HG03457 (cell line): ENCODE results near the gene TEX35.
A peak's percentile ranks its signal among the peaks of the same experiment; 100 is the strongest.
"Not testable (repeated sequence)": the region's sequence is repeated elsewhere in the genome, so short reads cannot be mapped to it uniquely, and the experiment has no call there.

Experiments
- ATAC-seq: cut with Tn5 transposase; IDR thresholded peaks from one replicate; pipeline ENCODE4 v1.9.1; 2021; ENCODE audit warnings: moderate number of reproducible peaks; ENCODE audit not compliant: unreplicated experiment

TEX35 gene

DNA sequence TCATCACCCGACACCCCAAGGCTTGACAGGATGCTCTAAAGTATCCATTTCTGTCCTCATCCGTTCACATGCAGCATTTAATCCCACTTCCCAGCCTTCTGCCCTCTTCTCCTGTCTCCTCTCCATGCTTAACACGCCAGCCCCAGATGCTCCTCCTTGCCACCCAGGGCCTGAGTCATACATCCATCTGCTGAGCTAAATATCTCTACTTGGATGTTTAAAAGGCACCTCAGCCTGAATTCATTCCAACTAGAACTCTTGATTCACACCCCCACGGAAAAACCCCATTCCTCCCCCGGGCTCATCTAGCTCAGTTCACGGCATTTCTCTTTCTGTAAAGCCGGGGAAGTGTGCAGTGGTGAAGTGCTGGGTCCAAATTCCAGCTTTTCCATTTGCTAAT lies 27.7 kb downstream of the TEX35 start:
- no peak for ATAC-seq

DNA sequence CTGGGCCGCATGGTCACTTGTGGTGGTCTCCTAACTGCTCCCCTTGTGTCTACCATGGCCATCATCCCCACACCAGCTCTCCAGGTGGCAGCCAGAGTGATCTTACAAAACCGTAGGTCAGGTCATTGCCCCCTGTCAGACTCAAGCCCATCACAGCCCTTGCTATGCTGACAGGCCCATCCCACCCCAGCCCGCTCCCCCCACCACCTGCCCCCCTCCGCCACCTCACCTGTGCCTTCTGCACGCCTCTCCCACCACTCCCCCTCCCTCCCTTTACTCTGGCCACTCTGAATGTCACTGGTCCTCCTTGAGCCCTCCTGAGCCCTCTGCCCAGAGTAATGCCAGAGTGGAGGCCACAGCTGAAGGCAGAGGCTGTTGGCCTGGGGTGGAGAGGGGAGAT lies 28.5 kb downstream of the TEX35 start:
- no peak for ATAC-seq

DNA sequence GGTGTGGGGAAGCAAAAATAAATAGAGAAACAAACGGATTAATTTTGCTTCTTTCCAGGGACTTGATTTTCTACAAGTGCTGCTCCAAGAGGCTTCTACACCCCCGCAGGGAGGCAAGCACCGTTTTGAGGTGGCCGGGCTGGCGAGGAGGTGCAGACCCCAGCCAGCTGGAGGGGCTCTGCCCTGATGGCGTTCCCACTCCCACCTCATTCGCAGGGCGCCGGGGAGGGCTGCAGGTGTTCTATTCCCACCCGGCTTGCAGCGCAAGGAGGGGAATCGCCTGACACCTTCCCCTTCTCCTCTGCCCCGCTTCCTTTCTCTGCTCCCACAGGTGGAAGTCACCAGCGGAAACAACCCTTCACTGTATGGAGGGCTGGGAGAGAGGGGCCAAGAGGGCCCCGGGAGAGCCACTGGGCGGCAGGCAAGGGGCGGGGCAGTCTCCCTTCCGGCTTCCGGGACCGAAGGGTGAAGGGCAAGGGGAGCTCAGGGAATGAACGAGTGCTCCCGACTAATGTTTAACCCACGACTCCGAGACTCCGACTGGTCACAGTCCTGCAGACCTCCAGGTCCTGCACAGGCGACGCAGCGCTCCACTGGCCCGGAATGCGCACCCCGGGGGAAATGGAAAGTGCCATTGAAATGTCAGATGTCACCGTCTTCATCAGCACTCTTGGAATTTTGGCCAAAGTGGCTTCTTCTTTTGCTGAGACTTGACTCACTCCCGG lies 29.1 kb downstream of the TEX35 start:
- ATAC-seq: peak; percentile 62

DNA sequence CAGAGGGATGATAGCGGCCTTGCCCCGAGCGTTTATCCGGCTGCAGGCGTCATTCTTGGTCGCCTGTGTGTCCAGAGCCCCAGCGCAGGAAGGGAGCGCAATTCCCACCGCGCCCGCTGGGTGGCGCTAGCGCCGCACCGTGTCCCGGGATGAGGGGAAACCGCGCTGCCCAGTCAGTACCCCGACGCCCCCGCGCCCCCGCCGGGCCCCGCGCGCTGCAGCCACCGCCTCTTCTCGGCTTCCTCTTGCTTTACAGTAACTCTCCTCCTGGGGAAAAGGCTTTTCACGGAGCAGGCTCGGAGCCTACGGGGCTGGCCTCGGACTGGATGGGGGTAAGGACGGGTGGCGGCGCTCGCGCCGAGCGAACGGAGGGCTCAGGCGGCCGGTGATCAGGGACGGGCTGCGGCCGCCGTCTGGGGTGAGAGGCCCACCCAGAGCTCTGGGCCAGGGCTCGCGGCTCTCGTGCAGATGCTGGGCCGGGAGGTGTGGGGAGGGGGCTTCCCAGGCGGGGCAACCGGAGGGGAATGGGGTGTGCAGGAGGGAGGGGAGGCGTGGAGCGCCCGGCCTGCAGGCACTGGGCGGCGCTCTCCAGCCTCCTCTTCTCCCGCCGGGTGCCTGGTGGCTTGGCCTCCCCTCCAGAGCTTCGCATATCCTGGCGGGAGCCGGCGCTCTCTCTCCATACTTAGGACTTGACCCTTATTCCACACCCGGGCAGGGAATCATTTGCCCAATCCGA lies 29.8 kb downstream of the TEX35 start:
- ATAC-seq: peak; percentile 42

DNA sequence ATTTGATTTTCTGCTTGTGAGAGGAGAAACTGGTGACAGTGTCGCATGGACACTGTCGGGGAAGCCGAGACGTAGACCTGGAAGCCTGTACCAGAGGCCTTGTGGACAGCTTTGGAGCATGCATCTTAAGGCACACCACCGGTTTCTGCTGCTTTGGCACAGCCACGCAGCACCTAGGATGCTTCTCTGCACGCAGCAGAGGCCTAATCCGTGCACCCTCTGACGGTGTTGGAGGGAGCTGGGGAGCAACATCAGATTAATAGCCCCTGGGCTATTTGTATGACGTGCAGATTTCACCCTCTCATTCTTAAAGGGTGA lies 30.3 kb downstream of the TEX35 start:
- peak; percentile 41 for ATAC-seq

DNA sequence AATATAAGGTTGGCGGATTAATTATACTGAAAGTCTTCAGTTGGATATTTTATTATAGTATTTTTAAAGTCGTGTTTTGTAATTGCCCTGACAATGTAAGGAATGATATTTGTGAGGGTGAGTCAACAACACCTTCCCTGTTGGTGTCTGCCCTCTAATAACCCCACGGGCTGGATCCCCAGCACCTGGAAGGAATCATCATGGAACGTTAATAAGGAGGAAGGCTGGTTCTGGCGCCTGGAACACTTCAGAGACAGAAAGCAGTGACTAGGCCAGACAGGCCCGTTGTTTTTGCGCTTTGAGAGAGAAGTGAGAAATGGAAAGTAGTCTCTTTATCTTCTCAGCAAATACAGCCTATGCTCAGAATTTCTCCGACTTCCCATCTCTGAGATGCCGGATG lies 31.6 kb downstream of the TEX35 start:
- ATAC-seq: no peak

DNA sequence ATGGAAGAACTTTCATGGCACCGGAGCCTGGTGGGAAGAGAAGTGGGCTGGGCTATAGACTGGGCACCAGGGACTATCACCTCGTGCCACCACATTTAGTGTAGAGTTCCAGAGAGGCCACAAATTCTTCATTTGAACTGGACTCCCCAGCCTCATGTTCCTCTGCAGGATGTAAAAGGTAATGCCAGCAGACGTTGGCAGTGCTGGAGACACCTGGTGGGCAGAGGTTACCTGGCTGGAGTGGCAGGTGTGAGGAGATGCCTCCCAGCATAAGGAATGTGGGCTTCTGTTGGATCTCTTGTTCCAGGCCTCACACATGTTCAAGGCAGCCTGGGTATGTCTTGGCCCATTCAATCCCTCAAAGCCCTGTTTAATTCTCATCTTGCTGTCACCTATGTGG lies 35.2 kb downstream of the TEX35 start:
- ATAC-seq: no peak

DNA sequence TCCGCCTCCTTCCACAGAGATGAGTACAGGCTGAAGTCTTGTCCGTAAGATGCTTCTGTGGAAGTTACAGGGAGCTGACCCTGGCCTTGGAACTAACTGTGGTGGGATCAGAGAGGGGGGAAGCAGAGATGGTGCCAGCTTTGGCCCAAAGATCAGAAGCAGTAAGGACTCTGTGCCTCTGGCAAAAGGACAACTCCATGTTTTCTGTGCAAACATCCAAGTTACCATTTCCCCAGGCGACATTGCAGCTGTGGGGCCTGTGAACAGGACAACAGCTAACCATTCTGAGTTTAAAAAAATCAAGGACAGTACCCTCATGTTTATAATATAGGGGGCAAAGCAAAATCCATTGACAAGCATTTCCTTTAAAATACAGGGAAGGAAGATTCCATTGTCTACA lies 38.4 kb downstream of the TEX35 start:
- ATAC-seq: no peak

DNA sequence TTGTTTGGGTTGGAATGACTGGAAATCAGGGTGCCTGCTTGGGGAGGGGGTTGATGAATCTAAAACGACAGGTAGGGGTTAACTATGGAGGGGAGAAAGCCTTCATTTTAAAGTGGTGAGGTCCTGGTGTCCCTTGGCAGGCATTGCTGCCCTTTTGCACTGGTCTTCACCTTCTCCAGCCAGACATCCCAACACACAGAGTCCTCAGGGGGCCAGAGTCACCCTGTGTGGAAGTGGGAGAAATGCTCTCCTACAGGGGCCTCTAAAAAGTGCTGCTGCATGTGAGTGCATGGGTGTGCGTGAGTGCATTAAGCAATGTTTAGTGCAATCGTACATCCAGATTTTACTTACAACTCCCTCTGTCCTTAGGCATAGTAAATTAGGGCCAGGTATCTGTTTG lies 39.0 kb downstream of the TEX35 start:
- ATAC-seq: no peak

DNA sequence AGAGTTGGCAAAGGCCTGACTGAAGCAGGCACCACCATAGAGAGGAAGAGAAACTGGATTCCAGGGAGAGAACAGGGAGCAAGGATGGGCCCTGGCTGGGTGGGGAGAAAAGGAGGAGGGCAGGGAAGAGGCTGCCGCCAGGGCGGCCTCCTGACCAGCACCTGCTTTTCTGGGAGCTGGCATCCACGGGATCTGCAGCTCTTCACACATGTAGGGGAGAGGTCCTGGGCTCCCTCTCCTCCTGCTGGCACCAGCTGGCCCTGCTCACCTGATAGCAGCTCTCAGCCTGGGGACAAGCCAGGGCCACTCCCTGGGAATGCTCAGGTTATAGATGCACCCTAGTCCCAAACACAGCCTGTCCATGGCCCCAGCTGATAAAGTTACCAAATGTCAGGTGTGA lies 39.9 kb downstream of the TEX35 start:
- no peak for ATAC-seq

DNA sequence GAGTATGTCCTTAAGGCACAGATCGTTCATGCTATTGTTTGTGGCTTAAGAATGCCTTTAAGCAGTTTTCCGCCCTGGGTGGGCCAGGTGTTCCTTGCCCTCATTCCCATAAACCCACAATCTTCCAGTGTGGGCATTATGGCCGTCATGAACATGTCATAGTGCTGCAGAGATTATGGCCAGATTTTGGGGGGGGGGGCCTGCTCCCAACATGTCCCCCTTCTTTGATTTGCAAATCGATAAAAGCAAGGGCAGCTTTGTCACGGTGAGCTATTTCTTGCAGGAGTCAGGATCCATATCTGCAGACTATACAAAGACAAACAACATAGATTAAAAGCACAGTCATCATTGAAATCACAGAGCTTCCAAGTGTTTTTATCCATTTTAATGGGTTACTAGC lies 41.4 kb downstream of the TEX35 start:
- ATAC-seq: not testable (repeated sequence)

DNA sequence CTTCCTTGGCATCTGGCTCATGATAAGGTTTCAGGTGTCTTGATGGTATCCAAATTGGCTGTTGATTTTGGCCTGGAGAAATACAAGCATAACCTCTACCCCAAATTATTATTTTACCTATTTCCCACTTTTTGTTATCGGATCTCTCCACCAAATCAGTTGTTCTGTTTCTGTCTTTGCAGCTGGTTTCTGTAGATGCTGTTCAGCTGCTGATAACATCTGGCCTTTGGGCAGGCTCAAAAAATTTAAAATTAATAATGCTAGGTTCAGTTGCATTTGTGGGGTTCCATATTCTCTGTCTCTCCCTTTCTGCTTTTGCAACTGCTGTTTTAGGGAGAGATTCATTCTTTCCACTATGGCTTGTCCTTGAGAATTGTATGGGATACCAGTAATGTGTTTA lies 42.7 kb downstream of the TEX35 start:
- ATAC-seq: not testable (repeated sequence)

DNA sequence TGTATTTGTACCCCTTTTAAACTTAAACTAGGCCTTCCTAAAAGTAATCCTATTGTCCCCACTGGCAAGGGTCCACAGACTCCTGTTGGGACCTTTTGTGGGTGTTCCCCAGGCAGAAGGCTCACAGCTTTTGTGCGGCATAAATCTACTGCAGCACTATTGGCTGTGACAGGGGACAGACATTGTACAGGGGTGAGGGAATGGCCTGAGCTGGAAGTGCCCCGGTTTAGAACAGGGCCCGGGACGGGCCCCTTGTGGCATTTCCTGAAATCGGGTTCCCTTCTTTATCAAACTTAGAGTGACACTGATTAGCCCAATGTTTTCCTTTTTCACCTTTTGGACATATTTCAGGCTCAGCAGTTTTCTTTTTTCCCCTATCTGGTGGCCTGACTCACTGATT lies 45.9 kb downstream of the TEX35 start:
- not testable (repeated sequence) for ATAC-seq

DNA sequence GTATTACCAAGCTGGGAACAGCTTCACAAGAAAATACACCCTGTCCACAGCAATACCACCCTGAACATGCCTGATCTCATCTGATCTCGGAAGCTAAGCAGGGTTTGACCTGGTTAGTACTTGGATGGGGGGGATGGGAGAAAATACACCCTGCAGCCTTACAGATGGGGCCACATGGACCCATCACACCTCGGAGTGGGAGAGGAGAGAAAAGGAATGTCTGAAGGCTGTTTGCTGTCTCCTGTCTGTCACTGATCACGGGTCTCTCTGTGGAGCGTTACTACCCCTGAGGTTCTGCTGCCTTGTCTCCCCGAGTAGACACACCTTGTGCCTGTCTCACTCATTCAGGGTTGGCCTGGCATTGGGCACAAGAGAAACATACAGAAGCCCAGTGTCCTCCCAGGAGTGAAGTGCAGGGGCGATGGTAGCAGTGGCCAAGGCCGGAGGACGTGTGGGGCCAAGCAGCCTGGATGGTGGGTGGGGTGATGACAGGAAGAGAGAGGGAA lies 48.0 kb downstream of the TEX35 start:
- ATAC-seq: no peak

DNA sequence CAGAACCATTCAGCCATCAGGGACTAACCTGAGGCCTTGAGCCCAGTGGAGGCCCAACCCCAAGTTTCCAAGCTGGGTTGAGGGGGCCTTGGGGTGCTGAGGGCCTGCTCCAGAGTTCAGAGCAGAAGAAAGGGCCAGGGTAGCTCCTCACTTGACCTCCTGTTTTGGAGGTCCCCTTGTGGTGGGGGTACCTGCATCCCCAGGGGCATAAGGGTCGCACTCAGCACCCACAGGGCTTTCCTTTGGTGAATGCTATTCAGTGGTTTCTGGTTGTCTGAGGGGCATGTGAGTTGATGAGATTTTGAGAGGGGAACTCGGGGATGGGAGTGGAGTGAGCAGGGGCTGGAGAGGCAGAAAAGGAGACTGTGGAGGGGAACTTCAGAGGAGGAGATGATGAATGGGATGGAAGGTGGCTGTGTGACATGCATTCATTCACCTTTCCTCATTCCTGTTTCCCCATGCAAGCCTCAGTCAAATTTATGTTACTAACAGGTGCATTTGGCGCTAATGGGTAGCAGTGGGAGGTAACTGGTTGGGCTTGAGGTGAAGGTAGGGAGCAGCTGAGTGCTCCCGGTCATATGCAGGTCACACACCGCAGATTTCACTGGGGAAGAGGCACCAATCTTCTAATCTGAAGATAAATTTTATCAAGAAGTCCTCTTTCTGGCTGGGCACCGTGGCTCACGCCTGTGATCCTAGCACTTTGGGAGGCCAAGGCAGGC lies 50.4 kb downstream of the TEX35 start:
- no peak for ATAC-seq

DNA sequence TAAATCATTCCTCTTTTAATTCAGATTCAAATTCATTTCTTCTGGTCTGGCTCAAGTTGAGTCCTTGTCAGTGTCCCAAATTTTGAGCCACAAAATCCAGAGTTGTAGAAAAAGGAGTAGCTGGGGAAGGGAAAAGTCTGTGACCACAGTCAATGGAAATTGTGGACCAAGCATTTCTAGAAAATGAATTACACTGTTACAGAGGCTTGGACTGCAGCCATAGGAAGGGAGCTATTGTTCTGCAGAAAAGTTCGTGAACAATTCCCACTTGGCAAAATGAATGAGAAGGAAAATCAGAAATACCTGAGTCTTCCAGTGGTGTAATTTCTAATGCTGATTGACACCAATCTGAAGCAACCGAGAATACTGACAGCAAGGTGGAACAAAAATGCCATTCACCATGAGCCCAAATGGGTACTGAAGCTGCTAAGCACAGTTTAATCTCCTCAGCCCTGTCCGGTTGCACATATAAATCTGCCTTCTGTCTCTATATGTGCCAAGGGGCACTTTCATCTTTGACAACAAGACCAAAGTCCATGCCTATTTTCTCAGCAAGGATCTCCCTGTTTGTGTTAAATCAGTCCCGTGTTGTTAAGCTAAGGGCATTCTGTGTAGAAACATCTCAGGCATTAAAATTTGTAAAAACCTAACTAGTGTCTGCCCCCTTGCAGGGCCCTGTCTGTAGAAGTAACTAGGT lies 51.3 kb downstream of the TEX35 start:
- no peak for ATAC-seq

DNA sequence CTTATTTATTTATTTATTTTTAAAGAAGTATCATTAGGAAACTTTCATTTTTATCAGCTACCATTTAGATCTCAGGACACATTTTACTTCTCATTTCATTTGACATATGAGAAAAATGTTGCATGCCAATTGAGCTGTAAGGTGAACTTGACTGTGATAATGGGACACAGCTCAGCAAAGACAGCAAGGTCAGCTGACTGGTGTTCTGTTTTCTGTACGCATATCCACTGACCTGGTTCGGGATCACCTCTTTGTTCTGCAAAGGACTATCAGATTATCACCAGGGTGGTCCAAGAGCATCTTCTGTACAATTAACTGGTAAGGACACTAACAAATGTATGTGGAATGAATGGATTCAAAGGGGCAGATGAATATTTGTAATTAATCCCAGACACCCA lies 51.9 kb downstream of the TEX35 start:
- ATAC-seq: no peak

DNA sequence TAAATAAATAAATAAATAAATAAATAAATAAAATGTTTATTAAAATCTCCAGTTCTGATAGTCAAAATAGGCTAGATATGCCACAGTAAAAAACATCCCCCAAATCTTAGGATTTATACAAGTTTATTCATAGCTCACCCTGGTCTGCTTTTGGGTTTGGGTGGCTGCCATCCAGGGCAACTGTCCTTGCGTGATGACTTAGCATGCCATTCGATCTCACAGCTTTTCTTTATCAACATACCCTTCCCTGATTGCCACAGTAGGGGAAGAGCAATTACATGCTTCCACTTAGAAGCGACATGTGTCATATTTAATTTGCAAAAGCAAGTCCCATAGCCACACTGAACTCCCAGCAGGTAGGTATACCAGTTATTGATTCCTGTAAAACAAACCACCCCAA lies 52.7 kb downstream of the TEX35 start:
- no peak for ATAC-seq

DNA sequence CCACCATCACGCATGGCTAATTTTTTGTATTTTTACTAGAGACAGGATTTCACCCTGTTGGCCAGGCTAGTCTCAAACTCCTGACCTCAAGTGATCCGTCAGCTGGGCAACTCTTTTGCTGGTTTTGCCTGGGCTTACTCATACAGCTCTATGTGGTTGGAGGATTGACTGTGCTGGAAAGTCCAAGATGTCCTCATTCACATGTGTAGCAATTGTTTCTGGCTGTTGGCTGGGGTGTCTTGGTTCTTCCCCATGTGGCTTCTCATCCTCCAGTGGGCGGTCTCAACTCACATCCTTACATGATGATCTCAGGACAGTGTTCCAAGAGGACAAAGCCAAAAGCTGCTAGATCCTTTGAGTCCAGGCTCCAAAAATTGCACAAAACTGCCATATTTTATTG lies 53.3 kb downstream of the TEX35 start:
- peak; percentile 81 for ATAC-seq

DNA sequence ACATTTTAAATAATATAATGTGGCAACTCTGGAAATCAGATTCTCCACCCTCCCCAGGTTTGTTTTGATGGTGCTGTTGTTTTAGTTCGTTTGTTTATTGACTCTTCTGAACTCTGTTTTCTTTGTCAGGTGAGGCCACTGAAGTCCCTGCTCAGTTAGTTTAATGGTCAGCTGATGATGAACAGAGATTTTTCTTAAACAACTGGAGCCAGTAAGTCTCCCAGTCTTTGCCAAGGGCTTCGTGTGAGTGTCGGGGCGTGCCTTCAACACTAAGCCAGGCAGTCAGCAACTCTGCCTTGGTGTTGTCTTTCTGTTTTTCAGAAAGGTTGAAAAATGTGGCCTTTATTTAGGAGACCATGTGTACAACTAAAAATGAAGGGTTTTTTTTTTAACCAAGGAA lies 58.9 kb downstream of the TEX35 start:
- ATAC-seq: no peak
